Left lung (tissue), 10 donors: ENCODE measurements around the gene SLC38A3. TPM values are rescaled to one million over a fixed set of nuclear protein-coding genes. Genes with fewer than 3 reads are reported as not detected.
A peak's percentile ranks its signal among the peaks of the same experiment; 100 is the strongest.

Experiments used
- ATAC-seq: fragments of 200-7000 bp; cut with Tn5 transposase; one replicate; pipeline ENCODE4 v1.9.1; 2020; ENCODE audit warnings: moderate library complexity
- DNase-seq, 4 donors: peaks; one replicate each; pipeline ENCODE4 v3.0.0-alpha.2; 2013 to 2020
- H3K27ac ChIP-seq, 2 donors: fragments of 200-600 bp; sonication (generic) in 1 of 2; one replicate each; pipeline versions ENCODE4 v1.5.0 to v1.8.0; 2020 to 2021
- H3K27me3 ChIP-seq, 2 donors: fragments of 200-600 bp; sonication (generic) in 1 of 2; one replicate each; pipeline versions ENCODE4 v1.5.0 to v1.8.0; 2020 to 2021
- H3K36me3 ChIP-seq, 2 donors: fragments of 200-600 bp; sonication (generic) in 1 of 2; one replicate each; pipeline versions ENCODE4 v1.5.0 to v1.8.0; 2020 to 2021
- H3K4me1 ChIP-seq, 2 donors: fragments of 200-600 bp; one replicate each; pipeline ENCODE4 v1.8.0; 2021
- H3K4me3 ChIP-seq, 2 donors: fragments of 200-600 bp; sonication (generic) in 1 of 2; one replicate each; pipeline versions ENCODE4 v1.5.0 to v1.8.0; 2020 to 2021; ENCODE audit warnings: mild to moderate bottlenecking in 1 of 2
- H3K9me3 ChIP-seq, 2 donors: fragments of 200-600 bp; sonication (generic) in 1 of 2; one replicate each; pipeline versions ENCODE4 v1.5.0 to v1.8.0; 2020 to 2021
- intact Hi-C, 2 donors: fragments of 100-400 bp; cut with DNase I; formaldehyde crosslinking; loops; one replicate each; pipeline versions ENCODE4 v1.11.2 to v1.14.2; 2022
- polyA plus RNA-seq, 6 donors: library from polyadenylated mRNA; unstranded; fragments of 120-200 nt; gene quantifications; one replicate each; pipeline ENCODE4 v1.2.1, GENCODE V29; 2013; ENCODE audit not compliant: insufficient read length in 6 of 6
- total RNA-seq, 2 donors: library from RNA; stranded (reverse); fragmentation: NEBNext Ultra II Directional; extraction: Animal tissue kit (Norgen Biotek cat#: 25700); gene quantifications; one replicate each; pipeline ENCODE4 v1.2.1, GENCODE V29; 2021
- TF ChIP-seq, protein P1 (sequence below), 2 donors: fragments of 200-600 bp; sonication (generic) in 1 of 2; IDR thresholded peaks; one replicate each; pipeline versions ENCODE4 v1.5.0 to v1.8.0; 2021; ENCODE audit warnings: antibody characterized with exemption in 2 of 2
- donor health status: DM: no; HTN: yes; CAD: no.
- donor health status: DM: no; HTN: no; CAD: no.

SLC38A3 gene
- total and polyA plus RNA-seq, 8 donors: 0.23 to 10.9 (median 7.8) TPM; not detected in 1

DNA sequence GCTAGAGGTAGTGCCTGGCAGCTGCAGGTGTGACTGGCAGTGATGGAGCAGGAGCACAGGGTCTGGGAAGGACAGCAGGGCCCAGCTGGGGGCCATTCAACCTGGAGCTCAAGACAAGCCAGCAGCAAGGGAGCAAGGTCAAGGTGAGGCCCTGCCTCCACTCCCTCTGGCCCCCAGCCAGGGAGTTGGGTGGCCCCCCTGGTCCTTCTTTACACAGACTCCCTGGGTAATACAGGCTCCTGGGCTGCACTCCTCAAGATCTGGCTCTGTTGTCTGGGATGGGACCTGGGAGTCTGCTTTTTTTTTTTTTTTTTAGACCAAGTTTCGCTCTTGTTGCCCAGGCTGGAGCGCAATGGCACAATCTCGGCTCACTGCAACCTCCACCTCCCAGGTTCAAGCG is 45.4 kb downstream of the SLC38A3 start:
- intact Hi-C loops: no loop called here
- Histone ChIP-seq H3K4me1 (peaks cover 42 to 100% of the 10 kb centered on the region in 2 donors), H3K27me3 (no peaks in the 10 kb centered on the region), H3K4me3 (no peak overlapping the region), H3K27ac (peak overlapping the region; percentile 33 to 98), H3K36me3 (peaks cover 0 to 65% of the 10 kb centered on the region in 2 donors), H3K9me3 (no peaks in the 10 kb centered on the region)
- TF ChIP-seq, protein P1, sequence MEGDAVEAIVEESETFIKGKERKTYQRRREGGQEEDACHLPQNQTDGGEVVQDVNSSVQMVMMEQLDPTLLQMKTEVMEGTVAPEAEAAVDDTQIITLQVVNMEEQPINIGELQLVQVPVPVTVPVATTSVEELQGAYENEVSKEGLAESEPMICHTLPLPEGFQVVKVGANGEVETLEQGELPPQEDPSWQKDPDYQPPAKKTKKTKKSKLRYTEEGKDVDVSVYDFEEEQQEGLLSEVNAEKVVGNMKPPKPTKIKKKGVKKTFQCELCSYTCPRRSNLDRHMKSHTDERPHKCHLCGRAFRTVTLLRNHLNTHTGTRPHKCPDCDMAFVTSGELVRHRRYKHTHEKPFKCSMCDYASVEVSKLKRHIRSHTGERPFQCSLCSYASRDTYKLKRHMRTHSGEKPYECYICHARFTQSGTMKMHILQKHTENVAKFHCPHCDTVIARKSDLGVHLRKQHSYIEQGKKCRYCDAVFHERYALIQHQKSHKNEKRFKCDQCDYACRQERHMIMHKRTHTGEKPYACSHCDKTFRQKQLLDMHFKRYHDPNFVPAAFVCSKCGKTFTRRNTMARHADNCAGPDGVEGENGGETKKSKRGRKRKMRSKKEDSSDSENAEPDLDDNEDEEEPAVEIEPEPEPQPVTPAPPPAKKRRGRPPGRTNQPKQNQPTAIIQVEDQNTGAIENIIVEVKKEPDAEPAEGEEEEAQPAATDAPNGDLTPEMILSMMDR (IDR thresholded peaks at IDR 0.05): no peak
- ATAC-seq (no peak), DNase-seq (no peak)

DNA sequence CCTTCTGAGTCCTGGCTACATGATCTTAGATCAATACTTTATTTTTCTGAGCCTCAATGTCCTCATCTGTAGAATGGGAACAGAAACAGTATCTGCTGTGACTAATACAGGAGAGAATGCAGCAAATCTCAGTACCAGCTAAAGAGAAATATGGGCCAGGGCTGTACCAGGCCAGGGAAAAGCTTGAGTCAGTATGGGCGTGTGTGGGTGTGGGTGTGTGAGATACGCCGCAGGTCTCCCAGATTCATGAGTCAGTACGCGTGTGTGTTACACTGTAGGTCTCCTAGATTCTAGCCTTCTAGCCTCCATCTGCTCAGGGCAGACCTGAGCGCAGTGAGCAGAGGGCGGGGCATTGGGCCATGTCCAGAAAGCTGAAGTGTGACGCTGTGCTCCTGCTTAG is 46.1 kb downstream of the SLC38A3 start:
- TF ChIP-seq, protein P1 (IDR thresholded peaks at IDR 0.05): no peak
- DNase-seq: no peak
- H3K27ac ChIP-seq: peak overlapping the region in 1 of 2 donors; percentile 98
- ATAC-seq: no peak
- intact Hi-C loops: no loop called here
- peaks cover 0 to 72% of the 10 kb centered on the region in 2 donors for H3K36me3 ChIP-seq
- peaks cover 35 to 100% of the 10 kb centered on the region in 2 donors for H3K4me1 ChIP-seq
- H3K9me3 ChIP-seq: no peaks in the 10 kb centered on the region
- no peak overlapping the region for H3K4me3 ChIP-seq
- H3K27me3 ChIP-seq: no peaks in the 10 kb centered on the region

DNA sequence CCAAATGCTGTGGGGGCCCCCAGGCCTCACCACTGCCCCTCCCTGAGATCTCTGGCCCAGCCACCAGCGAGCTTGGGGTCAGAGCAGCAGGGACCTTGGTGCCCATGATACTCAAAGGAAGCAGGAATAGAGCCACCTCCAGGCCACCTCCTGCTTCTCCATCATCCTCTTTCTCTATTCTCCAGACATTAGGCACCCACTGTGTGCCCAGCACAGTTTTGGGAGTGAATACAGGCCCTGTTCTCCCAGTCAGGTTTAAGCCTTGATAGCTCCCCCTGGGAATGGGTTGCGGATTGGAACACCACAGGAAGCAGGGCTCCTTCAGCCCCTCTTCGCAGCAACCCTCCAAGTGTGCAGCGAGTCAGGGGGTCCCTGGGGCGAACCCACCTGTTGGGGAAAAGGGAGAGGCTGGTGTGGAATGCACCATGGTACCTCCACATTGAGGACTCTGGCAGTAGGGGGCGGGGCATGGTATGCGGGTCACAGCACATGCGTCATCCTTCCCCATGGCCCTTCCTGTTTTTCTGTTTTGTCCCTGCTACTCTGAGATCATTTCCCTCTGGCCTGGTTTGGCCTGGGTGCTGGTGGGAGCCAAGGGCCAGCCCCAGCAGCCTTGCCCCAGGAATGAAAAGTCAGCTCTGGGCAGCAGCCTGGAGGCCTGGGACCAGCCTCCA is 49.6 kb downstream of the SLC38A3 start:
- Histone ChIP-seq H3K27ac (peak overlapping the region; percentile 81 to 98), H3K4me3 (no peak overlapping the region), H3K4me1 (peaks cover 4 to 97% of the 10 kb centered on the region in 2 donors), H3K9me3 (no peaks in the 10 kb centered on the region), H3K36me3 (peaks cover 0 to 92% of the 10 kb centered on the region in 2 donors), H3K27me3 (no peaks in the 10 kb centered on the region)
- intact Hi-C loops: no loop called here
- ATAC-seq: peak; percentile 63
- TF ChIP-seq, protein P1 (IDR thresholded peaks at IDR 0.05): no peak
- DNase-seq: peak in 2 of 4 donors; percentile 85 to 89

DNA sequence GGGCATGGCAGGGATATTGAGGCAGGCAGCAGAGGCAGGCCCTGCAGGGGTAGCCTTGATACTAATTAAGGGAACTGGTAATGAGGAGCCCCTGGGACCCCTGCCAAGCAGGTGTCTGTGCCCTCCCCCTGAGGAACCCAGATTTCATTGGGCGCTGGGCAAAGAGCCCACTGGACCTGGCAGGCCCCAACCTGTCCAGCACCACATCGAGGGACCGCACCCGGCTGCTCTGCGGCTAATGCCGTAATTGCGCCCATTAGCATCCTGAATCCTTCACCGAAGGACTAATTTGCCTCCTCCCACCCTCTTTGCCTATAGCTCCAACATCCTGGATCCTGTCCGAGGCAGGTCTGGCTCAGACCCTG is 50.2 kb downstream of the SLC38A3 start:
- H3K27me3 ChIP-seq: no peaks in the 10 kb centered on the region
- H3K27ac ChIP-seq: peak overlapping the region; percentile 81 to 98
- ATAC-seq (no peak), DNase-seq (no peak)
- intact Hi-C loops: no loop called here
- H3K9me3 ChIP-seq: no peaks in the 10 kb centered on the region
- TF ChIP-seq, protein P1 (IDR thresholded peaks at IDR 0.05): no peak
- peaks cover 5 to 97% of the 10 kb centered on the region in 2 donors for H3K4me1 ChIP-seq
- H3K36me3 ChIP-seq: peaks cover 0 to 87% of the 10 kb centered on the region in 2 donors
- H3K4me3 ChIP-seq: no peak overlapping the region

DNA sequence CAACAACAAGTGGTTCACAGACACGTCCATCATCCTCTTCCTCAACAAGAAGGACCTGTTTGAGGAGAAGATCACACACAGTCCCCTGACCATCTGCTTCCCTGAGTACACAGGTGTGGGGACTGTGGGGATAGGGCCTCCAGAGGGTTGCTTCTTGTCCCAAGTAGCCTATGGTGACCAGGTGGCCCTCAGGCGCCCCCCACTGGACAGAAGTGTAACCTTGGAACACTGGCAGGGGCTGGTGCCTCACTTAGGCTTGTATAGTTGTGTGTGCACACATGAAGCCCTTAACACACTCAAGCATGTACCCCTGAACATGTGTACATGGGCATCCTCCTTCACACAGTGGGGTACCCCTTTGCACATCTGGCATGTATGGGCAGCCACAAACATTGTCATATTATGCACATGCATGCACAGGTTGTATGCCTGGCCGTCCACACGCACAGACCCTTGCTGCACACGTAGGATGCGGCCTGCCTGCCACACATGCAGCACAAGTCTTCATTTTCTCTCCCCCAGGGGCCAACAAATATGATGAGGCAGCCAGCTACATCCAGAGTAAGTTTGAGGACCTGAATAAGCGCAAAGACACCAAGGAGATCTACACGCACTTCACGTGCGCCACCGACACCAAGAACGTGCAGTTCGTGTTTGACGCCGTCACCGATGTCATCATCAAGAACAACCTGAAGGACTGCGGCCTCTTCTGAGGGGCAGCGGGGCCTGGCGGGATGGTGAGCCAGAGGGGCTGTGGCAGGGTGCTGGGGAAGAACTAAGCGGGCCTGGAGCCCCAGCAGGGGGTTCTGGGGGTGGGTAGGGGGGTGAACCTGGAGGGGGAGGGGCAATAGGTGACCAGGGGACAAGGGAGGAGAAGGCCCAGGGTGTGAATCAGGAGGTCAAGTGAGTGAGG is 52.2 kb downstream of the SLC38A3 start:
- H3K27ac ChIP-seq: peak overlapping the region; percentile 98
- TF ChIP-seq, protein P1 (IDR thresholded peaks at IDR 0.05): peak; percentile 18 to 34
- no peak for DNase-seq
- H3K4me1 ChIP-seq: peaks cover 10 to 92% of the 10 kb centered on the region in 2 donors
- no peaks in the 10 kb centered on the region for H3K9me3 ChIP-seq
- intact Hi-C loops: no loop called here
- no peak for ATAC-seq
- no peak overlapping the region for H3K4me3 ChIP-seq
- no peaks in the 10 kb centered on the region for H3K27me3 ChIP-seq
- peaks cover 0 to 76% of the 10 kb centered on the region in 2 donors for H3K36me3 ChIP-seq
